Esophagus muscularis mucosa (tissue), 4 donors: ENCODE measurements around the gene TAS1R2.

Experiments used
- CTCF ChIP-seq, 3 experiments: fragments of 200-600 bp in 2 of 3; fragments of 450-650 bp in 1 of 3; sonication (generic) in 2 of 3; IDR thresholded peaks; one replicate each; pipeline ENCODE4 v1.5.1; 2017 to 2019; ENCODE audit warnings: antibody characterized with exemption in 3 of 3, mild to moderate bottlenecking in 2 of 3, moderate library complexity in 1 of 3
- EP300 ChIP-seq: sonication (generic); formaldehyde crosslinking; IDR thresholded peaks from one replicate; pipeline ENCODE4 v1.6.1; 2017; ENCODE audit warnings: antibody characterized with exemption
- POLR2AphosphoS5 ChIP-seq, 2 donors: sonication (generic); formaldehyde crosslinking; IDR thresholded peaks; one replicate each; pipeline ENCODE4 v1.6.1; 2017; ENCODE audit warnings: antibody characterized with exemption in 2 of 2

- no peak for TF ChIP-seq CTCF (IDR thresholded peaks at IDR 0.05)
- no peak for TF ChIP-seq POLR2AphosphoS5 (IDR thresholded peaks at IDR 0.05)
- no peak for TF ChIP-seq EP300
Observed at GRCh38 chr1:18883079-18883478, 23.6 kb upstream of the TAS1R2 start.
